Activated CD8-positive, alpha-beta memory T cell treated with anti-CD3 and anti-CD28 coated beads, Interleukin-2, amount 10 ng/mL, durations not matched to agents 7 days and 5 days (primary cell): ENCODE measurements around the gene OXSR1. TPM values are rescaled to one million over a fixed set of nuclear protein-coding genes. Genes with fewer than 3 reads are reported as not detected.
A peak's percentile ranks its signal among the peaks of the same experiment; 100 is the strongest.

Experiments used
- ATAC-seq: fragments of 150-1000 bp; cut with Tn5 transposase; one replicate; pipeline ENCODE4 v1.10.0; 2021; ENCODE audit warnings: moderate library complexity
- CTCF ChIA-PET: fragments of 350-600 bp; sonication (Branson Sonifier 250); formaldehyde crosslinking; loops from one replicate; lab custom pipeline; 2021; ENCODE audit warnings: antibody characterized with exemption; lab: Charles Lee
- DNase-seq: peaks from one replicate; pipeline ENCODE4 v3.0.0-alpha.2; 2020
- H3K27ac Mint-ChIP-seq: one replicate; pipeline ENCODE4 v1.8.0; 2021; ENCODE audit warnings: mild to moderate bottlenecking, mixed read lengths
- H3K27me3 Mint-ChIP-seq: one replicate; pipeline ENCODE4 v1.8.0; 2021; ENCODE audit warnings: mixed read lengths
- H3K36me3 Mint-ChIP-seq: one replicate; pipeline ENCODE4 v1.8.0; 2021; ENCODE audit warnings: mild to moderate bottlenecking, mixed read lengths
- H3K4me1 Mint-ChIP-seq: one replicate; pipeline ENCODE4 v1.8.0; 2021; ENCODE audit warnings: mixed read lengths
- H3K4me3 Mint-ChIP-seq: one replicate; pipeline ENCODE4 v1.8.0; 2021; ENCODE audit warnings: mild to moderate bottlenecking, moderate library complexity, mixed read lengths
- H3K9me3 Mint-ChIP-seq: one replicate; pipeline ENCODE4 v1.8.0; 2022; ENCODE audit warnings: low read depth, mixed read lengths
- total RNA-seq, 2 experiments: library from RNA; stranded (reverse); gene quantifications; one replicate each; pipeline ENCODE4 v1.2.3, GENCODE V29; 2021

Gene OXSR1
- total RNA-seq, result 10 to 100 TPM; 47.8 to 56.3 TPM

GRCh38 chr3:38164952-38165721 is at the start of gene OXSR1:
Gene OXSR1 (plus strand): TSS chr3:38165537. CDS start chr3:38165877, 340 bp downstream.
- Mint-ChIP-seq H3K4me3 (peak within 1 kb of the TSS; percentile 93), H3K27ac (peak within 1 kb of the TSS; percentile 100), H3K4me1 (peaks cover 53% of the 10 kb centered on the region), H3K9me3 (no peaks in the 10 kb centered on the region), H3K27me3 (no peaks in the 10 kb centered on the region), H3K36me3 (peaks cover 26% of the 10 kb centered on the region)
- DNase-seq, result peak; percentile 99
- CTCF ChIA-PET, result interaction anchor here (0.6 to 4.4 kb wide), 12 partner anchors 12 to 1123 kb away, joined by 3 to 41 read pairs (median 4); partner anchors contain the start of genes ACAA1, MYD88 and XYLB
- peak; percentile 93 for ATAC-seq

GRCh38 chr3:38115645-38116427 is 49.5 kb upstream of the OXSR1 start:
- ATAC-seq, result no peak
- H3K4me1 Mint-ChIP-seq, result peaks cover 4% of the 10 kb centered on the region
- CTCF ChIA-PET, result interaction anchor here (1.3 to 4.5 kb wide), 5 partner anchors 9 to 364 kb away, joined by 3 to 28 read pairs (median 10); partner anchors contain the start of gene XYLB
- no peak overlapping the region for H3K27ac Mint-ChIP-seq
- DNase-seq, result no peak
- peaks cover 1% of the 10 kb centered on the region for H3K36me3 Mint-ChIP-seq
- H3K9me3 Mint-ChIP-seq, result no peaks in the 10 kb centered on the region
- H3K4me3 Mint-ChIP-seq, result no peak overlapping the region
- H3K27me3 Mint-ChIP-seq, result no peaks in the 10 kb centered on the region

- peaks cover 4% of the 10 kb centered on the region for H3K4me1 Mint-ChIP-seq
- no peaks in the 10 kb centered on the region for H3K9me3 Mint-ChIP-seq
- ATAC-seq, result no peak
- CTCF ChIA-PET, result interaction anchor here (0.9 to 4.5 kb wide), 11 partner anchors 10 to 375 kb away, joined by 3 to 28 read pairs (median 5); partner anchors contain the start of genes ACAA1, OXSR1 and XYLB
- no peak overlapping the region for H3K27ac Mint-ChIP-seq
- DNase-seq, result no peak
- no peak overlapping the region for H3K4me3 Mint-ChIP-seq
- no peaks in the 10 kb centered on the region for H3K27me3 Mint-ChIP-seq
- peaks cover 1% of the 10 kb centered on the region for H3K36me3 Mint-ChIP-seq
These were observed 48.7 kb upstream of the OXSR1 start for GRCh38 chr3:38116471-38117162.

- no peak for ATAC-seq
- H3K4me1 Mint-ChIP-seq, result peaks cover 4% of the 10 kb centered on the region
- H3K36me3 Mint-ChIP-seq, result peaks cover 1% of the 10 kb centered on the region
- CTCF ChIA-PET, result interaction anchor here (0.6 to 4.5 kb wide), 18 partner anchors 19 to 379 kb away, joined by 3 to 28 read pairs (median 4); partner anchors contain the start of genes ACAA1, EXOG, OXSR1 and XYLB
- no peak for DNase-seq
- H3K9me3 Mint-ChIP-seq, result no peaks in the 10 kb centered on the region
- no peak overlapping the region for H3K27ac Mint-ChIP-seq
- H3K27me3 Mint-ChIP-seq, result no peaks in the 10 kb centered on the region
- no peak overlapping the region for H3K4me3 Mint-ChIP-seq
These were observed 48.1 kb upstream of the OXSR1 start for GRCh38 chr3:38117163-38117716.

GRCh38 chr3:38117748-38118420 is 47.5 kb upstream of the OXSR1 start:
- Mint-ChIP-seq H3K27ac (no peak overlapping the region), H3K4me3 (no peak overlapping the region), H3K36me3 (peaks cover 7% of the 10 kb centered on the region), H3K27me3 (no peaks in the 10 kb centered on the region), H3K9me3 (no peaks in the 10 kb centered on the region), H3K4me1 (peaks cover 4% of the 10 kb centered on the region)
- ATAC-seq (peak; percentile 87), DNase-seq (peak; percentile 84)
- CTCF ChIA-PET, result interaction anchor here (0.6 to 4.5 kb wide), 21 partner anchors 11 to 378 kb away, joined by 3 to 28 read pairs (median 3); partner anchors contain the start of genes ACAA1, EXOG, OXSR1 and XYLB

- no peaks in the 10 kb centered on the region for H3K9me3 Mint-ChIP-seq
- no peak for DNase-seq
- H3K36me3 Mint-ChIP-seq, result peaks cover 9% of the 10 kb centered on the region
- CTCF ChIA-PET, result interaction anchor here (0.6 to 4.5 kb wide), 16 partner anchors 10 to 377 kb away, joined by 3 to 28 read pairs (median 4); partner anchors contain the start of genes ACAA1, EXOG, OXSR1 and XYLB
- ATAC-seq, result no peak
- H3K27me3 Mint-ChIP-seq, result no peaks in the 10 kb centered on the region
- H3K4me1 Mint-ChIP-seq, result peaks cover 4% of the 10 kb centered on the region
- no peak overlapping the region for H3K27ac Mint-ChIP-seq
- H3K4me3 Mint-ChIP-seq, result no peak overlapping the region
These were observed 46.7 kb upstream of the OXSR1 start for GRCh38 chr3:38118421-38119247.

GRCh38 chr3:38119248-38119544 is 46.1 kb upstream of the OXSR1 start:
- Mint-ChIP-seq H3K36me3 (peaks cover 9% of the 10 kb centered on the region), H3K27me3 (no peaks in the 10 kb centered on the region), H3K4me3 (no peak overlapping the region), H3K4me1 (peaks cover 4% of the 10 kb centered on the region), H3K9me3 (no peaks in the 10 kb centered on the region), H3K27ac (no peak overlapping the region)
- CTCF ChIA-PET, result interaction anchor here (0.7 to 4.5 kb wide), 8 partner anchors 9 to 377 kb away, joined by 3 to 28 read pairs (median 4); partner anchors contain the start of genes ACAA1, EXOG, OXSR1 and XYLB
- ATAC-seq (no peak), DNase-seq (no peak)

- H3K4me1 Mint-ChIP-seq, result peaks cover 4% of the 10 kb centered on the region
- no peaks in the 10 kb centered on the region for H3K9me3 Mint-ChIP-seq
- DNase-seq (no peak), ATAC-seq (no peak)
- H3K27me3 Mint-ChIP-seq, result no peaks in the 10 kb centered on the region
- no peak overlapping the region for H3K27ac Mint-ChIP-seq
- peaks cover 12% of the 10 kb centered on the region for H3K36me3 Mint-ChIP-seq
- H3K4me3 Mint-ChIP-seq, result no peak overlapping the region
- CTCF ChIA-PET, result interaction anchor here (0.7 to 4.5 kb wide), 2 partner anchors 17 to 226 kb away, joined by 3 to 28 read pairs; partner anchors contain the start of genes ACAA1 and XYLB
These were observed 45.3 kb upstream of the OXSR1 start for GRCh38 chr3:38119821-38120692.

- CTCF ChIA-PET, result interaction anchor here (4.5 kb wide), 1 partner anchor 225 kb away, joined by 28 read pairs; the partner anchor contains the start of gene XYLB
- H3K27me3 Mint-ChIP-seq, result no peaks in the 10 kb centered on the region
- H3K4me1 Mint-ChIP-seq, result peaks cover 3% of the 10 kb centered on the region
- H3K9me3 Mint-ChIP-seq, result no peaks in the 10 kb centered on the region
- no peak for ATAC-seq
- no peak overlapping the region for H3K27ac Mint-ChIP-seq
- no peak for DNase-seq
- H3K36me3 Mint-ChIP-seq, result peaks cover 17% of the 10 kb centered on the region
- no peak overlapping the region for H3K4me3 Mint-ChIP-seq
These were observed 44.5 kb upstream of the OXSR1 start for GRCh38 chr3:38120693-38121450.

- Mint-ChIP-seq H3K27me3 (no peaks in the 10 kb centered on the region), H3K9me3 (no peaks in the 10 kb centered on the region), H3K36me3 (peaks cover 17% of the 10 kb centered on the region), H3K4me1 (peaks cover 2% of the 10 kb centered on the region), H3K27ac (no peak overlapping the region), H3K4me3 (no peak overlapping the region)
- no peak for ATAC-seq
- no peak for DNase-seq
- CTCF ChIA-PET, result no interaction called here
These were observed 43.9 kb upstream of the OXSR1 start for GRCh38 chr3:38121451-38121831.
